KBM-7 (cell line): ENCODE results near the gene CSF1.
A peak's percentile ranks its signal among the peaks of the same experiment; 100 is the strongest.
"Not testable (repeated sequence)": the region's sequence is repeated elsewhere in the genome, so short reads cannot be mapped to it uniquely, and the experiment has no call there.

ENCODE experiments used
- DNase-seq: peaks from one replicate; pipeline ENCODE4 v3.0.0-alpha.2; 2015
- in situ Hi-C: fragments of 300-500 bp; cut with MboI; formaldehyde crosslinking; loops from 2 replicates; pipeline ENCODE4 v1.14.3; 2020; ENCODE audit warnings: low sequenced_read_pairs, low pct_unique_long_range_greater_than_20kb, mixed read lengths

The CSF1 gene

DNA sequence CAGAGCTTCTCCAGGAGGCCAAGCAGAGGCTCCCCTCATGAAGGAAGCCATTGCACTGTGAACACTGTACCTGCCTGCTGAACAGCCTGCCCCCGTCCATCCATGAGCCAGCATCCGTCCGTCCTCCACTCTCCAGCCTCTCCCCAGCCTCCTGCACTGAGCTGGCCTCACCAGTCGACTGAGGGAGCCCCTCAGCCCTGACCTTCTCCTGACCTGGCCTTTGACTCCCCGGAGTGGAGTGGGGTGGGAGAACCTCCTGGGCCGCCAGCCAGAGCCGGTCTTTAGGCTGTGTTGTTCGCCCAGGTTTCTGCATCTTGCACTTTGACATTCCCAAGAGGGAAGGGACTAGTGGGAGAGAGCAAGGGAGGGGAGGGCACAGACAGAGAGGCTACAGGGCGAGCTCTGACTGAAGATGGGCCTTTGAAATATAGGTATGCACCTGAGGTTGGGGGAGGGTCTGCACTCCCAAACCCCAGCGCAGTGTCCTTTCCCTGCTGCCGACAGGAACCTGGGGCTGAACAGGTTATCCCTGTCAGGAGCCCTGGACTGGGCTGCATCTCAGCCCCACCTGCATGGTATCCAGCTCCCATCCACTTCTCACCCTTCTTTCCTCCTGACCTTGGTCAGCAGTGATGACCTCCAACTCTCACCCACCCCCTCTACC is 19.1 kb downstream of the CSF1 start:
- in situ Hi-C loops = no loop called here
- no peak for DNase-seq

- no peak for DNase-seq
- in situ Hi-C loops = no loop called here
Measured at GRCh38 chr1:109930252-109930993, 19.8 kb downstream of the CSF1 start.

DNA sequence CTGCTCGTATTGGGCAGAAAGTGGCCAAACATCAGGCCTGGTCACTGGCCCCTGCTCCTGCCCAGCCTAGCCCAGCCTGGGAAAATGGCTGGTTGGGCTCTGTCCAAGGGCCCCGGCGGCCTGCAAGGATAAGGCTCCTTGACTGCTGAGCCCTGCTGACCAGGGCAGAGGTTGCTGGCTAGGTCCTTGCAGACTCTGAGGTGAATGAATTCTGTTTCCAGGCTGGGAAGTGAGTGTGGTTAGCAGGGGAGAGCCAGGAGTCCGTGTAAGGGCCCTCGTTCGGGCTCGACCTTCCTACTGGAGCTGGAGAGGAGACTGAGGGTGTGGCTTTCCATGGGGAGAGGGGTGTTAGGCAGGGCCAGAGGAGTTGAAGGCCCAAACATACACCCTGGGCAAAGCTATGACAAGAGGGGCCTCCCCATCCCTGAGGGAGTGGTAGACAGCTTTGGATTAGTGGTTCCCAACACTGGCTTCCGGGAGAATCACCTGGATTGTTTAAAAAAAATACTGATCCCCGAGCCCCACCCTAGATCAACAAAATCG is 20.6 kb downstream of the CSF1 start:
- in situ Hi-C loops = no loop called here
- DNase-seq = no peak

- DNase-seq = no peak
- in situ Hi-C loops = no loop called here
Measured at GRCh38 chr1:109931911-109932636, 21.4 kb downstream of the CSF1 start.

DNA sequence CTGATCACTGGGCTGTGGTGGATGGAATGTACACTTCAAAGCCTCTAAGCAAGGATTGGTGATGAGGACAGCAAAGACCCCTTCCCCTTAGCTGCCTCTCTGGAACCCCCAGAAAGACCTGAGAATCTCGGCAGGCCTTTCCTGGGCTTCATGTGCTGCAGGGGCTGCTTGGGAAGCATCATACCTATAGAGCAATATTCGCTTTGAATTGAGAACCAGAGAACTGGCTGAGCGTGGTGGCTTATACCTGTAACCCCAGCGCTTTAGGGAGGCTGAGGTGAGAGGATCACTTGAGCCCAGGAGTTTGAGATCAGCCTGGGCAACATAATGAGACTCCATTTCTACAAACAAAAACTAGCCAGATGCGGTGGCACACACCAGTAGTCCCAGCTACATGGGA is 22.0 kb downstream of the CSF1 start:
- in situ Hi-C loops = no loop called here
- DNase-seq = no peak

DNA sequence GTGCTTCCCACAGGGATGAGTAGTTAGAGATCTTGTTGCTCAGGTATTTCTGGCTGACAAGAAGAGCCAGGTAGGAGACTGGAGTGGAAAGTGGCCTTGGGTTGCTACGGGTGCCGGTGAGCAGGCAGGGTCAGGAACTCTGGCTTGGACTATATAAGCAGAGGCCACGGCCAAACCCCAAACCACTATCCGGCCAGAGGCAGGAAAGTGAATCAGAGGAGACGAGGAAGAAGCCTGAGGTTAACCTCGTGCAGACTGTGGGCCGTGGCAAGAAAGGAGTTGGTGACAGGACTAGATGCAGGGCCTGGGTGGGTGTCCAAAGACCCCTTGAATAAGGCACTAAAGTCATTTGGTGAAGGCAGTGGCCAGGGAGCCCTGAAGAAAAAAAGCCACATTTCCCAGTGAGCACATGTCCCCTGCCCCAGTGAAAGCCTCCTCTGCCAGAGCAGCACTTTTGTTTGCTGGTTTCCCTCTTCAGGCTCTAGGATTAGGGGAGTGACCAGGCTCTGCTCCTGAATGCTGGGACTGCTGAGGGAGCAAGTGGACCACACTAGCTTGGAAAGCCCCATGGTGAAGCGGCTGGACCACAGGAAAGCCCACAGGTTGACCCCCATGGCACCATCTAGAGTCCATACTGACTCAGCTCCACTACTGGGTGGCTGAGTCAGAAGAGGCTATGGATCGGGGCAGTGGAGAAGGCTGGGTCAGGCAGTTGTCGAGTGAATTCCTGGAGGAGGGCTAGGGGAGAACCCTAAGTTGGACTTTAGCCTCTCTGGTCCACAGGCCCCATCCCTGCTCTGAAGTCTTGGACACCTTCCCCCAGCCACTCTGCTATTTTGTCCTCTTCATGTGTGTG is 23.4 kb downstream of the CSF1 start:
- in situ Hi-C loops = no loop called here
- no peak for DNase-seq

GRCh38 chr1:109935451-109935900 is 24.8 kb downstream of the CSF1 start:
- in situ Hi-C loops = no loop called here

GRCh38 chr1:109937738-109938137 is 27.1 kb downstream of the CSF1 start:
- DNase-seq = no peak
- in situ Hi-C loops = no loop called here

More at GRCh38 chr1:109935451-109935900, 24.8 kb downstream of the CSF1 start:
- no peak for DNase-seq

GRCh38 chr1:109938556-109938955 is 27.9 kb downstream of the CSF1 start:
- in situ Hi-C loops = no loop called here
- no peak for DNase-seq

- no peak for DNase-seq
- in situ Hi-C loops = no loop called here
Measured at GRCh38 chr1:109942434-109942833, 31.8 kb downstream of the CSF1 start.

DNA sequence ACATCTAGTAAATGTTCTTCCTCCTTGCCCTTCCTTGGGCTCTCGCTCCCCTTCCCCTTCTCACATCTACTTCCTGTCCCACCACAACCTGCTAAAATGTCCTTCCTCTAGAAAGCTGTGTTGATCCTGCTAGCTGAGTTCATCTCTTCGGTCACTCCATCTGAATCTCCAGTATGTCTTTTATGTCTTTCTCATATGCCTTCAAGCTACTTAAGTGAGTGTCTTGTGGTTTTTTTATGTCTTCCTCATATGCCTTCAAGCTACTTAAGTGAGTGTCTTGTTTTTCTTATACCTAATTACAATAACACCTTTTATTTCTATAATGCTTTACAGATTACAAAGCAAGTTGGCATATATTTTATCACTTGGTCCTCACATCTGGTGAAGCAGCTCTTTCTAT is 33.9 kb downstream of the CSF1 start:
- peak; percentile 25 for DNase-seq
- in situ Hi-C loops = no loop called here

DNA sequence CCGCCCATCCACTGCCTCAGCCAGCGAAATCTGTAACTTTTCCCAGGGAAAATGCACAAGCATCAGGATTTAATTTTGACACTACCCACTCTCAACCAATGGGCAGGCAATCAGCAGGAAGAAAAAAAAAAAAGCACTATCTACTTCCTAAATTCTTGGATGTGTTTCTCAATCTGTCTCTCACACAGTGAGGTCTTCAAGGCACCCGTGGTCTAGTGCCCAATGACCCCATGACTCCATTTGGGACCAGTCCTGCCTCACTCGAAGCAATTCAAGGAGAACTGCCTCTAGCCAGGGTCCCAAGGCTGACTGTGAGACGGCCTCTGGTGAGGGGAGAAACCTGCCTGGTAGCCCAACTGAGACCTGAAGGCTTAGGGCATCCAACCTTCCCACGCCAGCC is 35.9 kb downstream of the CSF1 start:
- DNase-seq = no peak
- in situ Hi-C loops = no loop called here

DNA sequence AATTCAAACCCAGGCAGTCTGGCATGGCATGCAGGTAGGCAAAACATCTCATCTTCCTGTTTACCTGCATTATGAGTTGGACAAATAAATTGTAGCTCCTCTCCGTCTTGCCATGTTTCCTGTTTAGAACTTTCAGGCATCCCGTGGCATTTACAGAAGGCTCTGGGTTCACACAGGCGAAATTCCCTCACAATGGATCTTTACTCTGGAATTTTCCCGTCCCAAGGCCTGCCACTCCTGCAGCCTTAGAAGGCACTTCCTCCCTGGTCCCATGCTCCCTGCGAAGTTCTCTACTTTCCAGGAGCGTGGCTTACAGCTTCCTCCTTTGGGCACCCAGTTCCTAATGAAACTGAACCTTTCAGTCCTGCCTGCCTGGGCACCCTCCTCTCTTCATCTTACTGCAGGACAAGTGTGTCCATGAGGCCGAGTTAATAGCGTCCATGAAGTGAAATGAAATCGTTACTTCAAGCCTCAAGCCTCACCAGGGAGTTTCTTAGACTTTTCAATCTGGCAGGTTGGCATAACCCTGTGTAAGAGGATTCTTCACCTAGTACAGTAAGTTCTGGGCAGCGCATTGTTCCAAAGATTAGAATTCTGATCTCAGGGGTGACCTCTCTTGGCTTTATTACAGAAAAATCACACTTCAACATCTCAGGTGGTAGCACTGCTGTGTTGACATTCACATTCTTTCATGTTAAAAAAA is 37.1 kb downstream of the CSF1 start:
- DNase-seq = no peak

DNA sequence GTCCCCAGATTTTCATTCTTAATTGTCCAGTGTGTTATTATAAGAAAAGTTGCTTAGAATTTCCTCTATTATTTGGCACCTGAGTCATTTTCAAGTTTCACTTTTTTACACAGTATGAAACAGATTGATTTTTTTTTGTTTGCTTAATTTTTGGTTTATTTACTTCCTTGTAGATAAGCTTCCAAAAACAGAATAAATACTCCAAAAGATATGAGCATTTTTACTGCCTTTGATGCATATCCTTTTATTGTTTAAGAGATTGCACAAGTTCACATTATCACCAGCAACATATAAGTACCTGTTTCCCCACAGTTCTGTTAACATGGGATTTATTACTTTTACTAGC is 37.6 kb downstream of the CSF1 start:
- no peak for DNase-seq
- in situ Hi-C loops = no loop called here

More for the DNA sequence above, 37.1 kb downstream of the CSF1 start:
- in situ Hi-C loops = no loop called here

DNA sequence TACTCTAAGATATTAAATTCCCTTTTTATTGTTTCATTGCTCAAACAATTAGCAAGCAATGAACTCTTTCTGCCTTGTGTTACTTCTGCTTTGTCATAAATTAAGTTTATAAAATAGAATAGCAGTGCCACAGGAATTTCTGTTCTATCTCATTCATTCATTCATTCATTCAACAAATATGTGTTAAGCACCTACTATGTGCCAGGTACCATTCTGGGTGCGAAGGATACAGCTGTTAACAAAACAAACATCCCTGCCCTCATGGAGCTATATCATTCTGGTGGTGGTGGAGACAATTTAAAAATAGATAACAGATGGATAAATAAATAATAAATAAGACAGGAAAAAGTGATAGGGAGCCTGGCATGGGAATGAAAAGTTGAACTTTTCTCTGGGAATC is 39.4 kb downstream of the CSF1 start:
- no peak for DNase-seq
- in situ Hi-C loops = no loop called here

GRCh38 chr1:109950509-109950908 is 39.9 kb downstream of the CSF1 start:
- DNase-seq = no peak
- in situ Hi-C loops = no loop called here

DNA sequence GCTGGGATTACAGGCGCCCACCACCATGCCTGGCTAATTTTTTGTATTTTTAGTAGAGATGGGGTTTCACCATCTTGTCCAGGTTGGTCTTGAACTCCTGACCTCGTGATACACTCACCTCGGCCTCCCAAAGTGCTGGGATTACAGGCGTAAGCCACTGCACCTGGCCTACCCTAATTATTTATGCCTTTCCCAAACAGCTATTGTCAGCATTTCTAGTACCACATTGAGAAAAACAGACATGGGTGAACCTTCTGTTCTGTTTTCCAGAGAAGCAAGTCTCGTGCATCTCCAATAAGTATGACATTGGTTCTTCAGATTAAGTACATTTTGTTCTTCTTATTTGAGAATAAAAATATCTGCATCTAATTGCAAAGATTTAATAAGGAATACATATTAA is 40.9 kb downstream of the CSF1 start:
- DNase-seq, in situ Hi-C loops: not testable (repeated sequence)

DNA sequence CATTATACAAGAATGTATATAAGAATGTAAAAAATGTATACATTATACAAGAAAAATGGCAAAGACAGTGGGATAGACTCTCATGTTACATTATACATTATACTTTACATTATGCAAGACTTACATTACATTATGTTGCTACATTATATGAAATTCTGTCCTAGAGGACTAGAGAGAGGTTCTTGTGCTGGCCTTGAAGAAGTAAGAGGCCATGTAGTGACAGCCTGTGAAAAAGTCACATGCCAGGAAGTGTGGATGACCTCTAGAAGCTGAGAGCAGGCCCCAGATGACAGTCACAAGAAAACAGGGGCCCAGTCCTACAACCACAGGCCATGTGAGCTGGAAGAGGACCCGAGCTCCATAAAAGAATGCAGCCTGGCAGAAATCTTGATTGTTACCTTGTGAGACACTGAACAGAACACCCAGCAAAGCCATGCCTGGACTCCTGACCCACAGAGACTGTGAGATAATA is 43.4 kb downstream of the CSF1 start:
- DNase-seq = no peak

GRCh38 chr1:109959632-109959973 is 49.0 kb downstream of the CSF1 start:
- no peak for DNase-seq
- in situ Hi-C loops = no loop called here

More for the DNA sequence above, 43.4 kb downstream of the CSF1 start:
- in situ Hi-C loops = no loop called here
